Lower leg skin (tissue), 3 donors: ENCODE results near the gene FAM177A1.

ENCODE experiments used
- CTCF ChIP-seq, 3 donors: fragments of 450-650 bp; IDR thresholded peaks; one replicate each; pipeline ENCODE4 v1.5.1; 2016; ENCODE audit warnings: antibody characterized with exemption in 3 of 3, mild to moderate bottlenecking in 3 of 3, moderate library complexity in 2 of 3
- POLR2A ChIP-seq, 2 donors: fragments of 450-650 bp; IDR thresholded peaks; one replicate each; pipeline ENCODE4 v1.6.1; 2016 to 2017; ENCODE audit warnings: antibody characterized with exemption in 2 of 2, mild to moderate bottlenecking in 1 of 2, moderate library complexity in 1 of 2

GRCh38 chr14:35046048-35046750 is at the start of gene FAM177A1:
- peak in 1 of 3 donors; percentile 27 for TF ChIP-seq CTCF (IDR thresholded peaks at IDR 0.05)
- no peak for TF ChIP-seq POLR2A (IDR thresholded peaks at IDR 0.05)
